PC-9 (cell line): ENCODE measurements around the gene GABRR1.

Experiments used
- CTCF ChIP-seq: fragments of 200-600 bp; sonication (generic); conservative IDR thresholded peaks from 2 replicates; pipeline ENCODE4 v1.6.1; 2017; ENCODE audit warnings: mixed run types, antibody characterized with exemption, mild to moderate bottlenecking, moderate library complexity
- EZH2 ChIP-seq: fragments of 200-600 bp; sonication (generic); IDR thresholded peaks from 2 replicates; pipeline ENCODE4 v1.8.0; 2017; ENCODE audit warnings: antibody characterized with exemption, low read depth

GRCh38 chr6:89251976-89252375 is 34.8 kb upstream of the GABRR1 start:
- TF ChIP-seq CTCF (no peak), EZH2 (no peak)
